ENCODE results near the gene BCCIP. TPM values are rescaled to one million over a fixed set of nuclear protein-coding genes. Genes with fewer than 3 reads are reported as not detected.

Gene BCCIP
- total and polyA plus RNA-seq, 8 donors: 39.4 to 86.2 (median 77.5) TPM

- Histone ChIP-seq H3K4me3 (no peak overlapping the region), H3K27ac (no peak overlapping the region), H3K27me3 (no peaks in the 10 kb centered on the region), H3K4me1 (no peaks in the 10 kb centered on the region), H3K9me3 (no peaks in the 10 kb centered on the region), H3K36me3 (peaks cover 0 to 18% of the 10 kb centered on the region in 2 donors)
- TF ChIP-seq, protein P1, sequence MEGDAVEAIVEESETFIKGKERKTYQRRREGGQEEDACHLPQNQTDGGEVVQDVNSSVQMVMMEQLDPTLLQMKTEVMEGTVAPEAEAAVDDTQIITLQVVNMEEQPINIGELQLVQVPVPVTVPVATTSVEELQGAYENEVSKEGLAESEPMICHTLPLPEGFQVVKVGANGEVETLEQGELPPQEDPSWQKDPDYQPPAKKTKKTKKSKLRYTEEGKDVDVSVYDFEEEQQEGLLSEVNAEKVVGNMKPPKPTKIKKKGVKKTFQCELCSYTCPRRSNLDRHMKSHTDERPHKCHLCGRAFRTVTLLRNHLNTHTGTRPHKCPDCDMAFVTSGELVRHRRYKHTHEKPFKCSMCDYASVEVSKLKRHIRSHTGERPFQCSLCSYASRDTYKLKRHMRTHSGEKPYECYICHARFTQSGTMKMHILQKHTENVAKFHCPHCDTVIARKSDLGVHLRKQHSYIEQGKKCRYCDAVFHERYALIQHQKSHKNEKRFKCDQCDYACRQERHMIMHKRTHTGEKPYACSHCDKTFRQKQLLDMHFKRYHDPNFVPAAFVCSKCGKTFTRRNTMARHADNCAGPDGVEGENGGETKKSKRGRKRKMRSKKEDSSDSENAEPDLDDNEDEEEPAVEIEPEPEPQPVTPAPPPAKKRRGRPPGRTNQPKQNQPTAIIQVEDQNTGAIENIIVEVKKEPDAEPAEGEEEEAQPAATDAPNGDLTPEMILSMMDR (IDR thresholded peaks at IDR 0.05): peak; percentile 58 to 91
- intact Hi-C loops (cut with DNase I): no loop called here
- DNase-seq (peak in 1 of 4 donors; percentile 45), ATAC-seq (peak; percentile 89)
Observed at GRCh38 chr10:125868372-125868975, 45.1 kb downstream of the BCCIP start.

DNA sequence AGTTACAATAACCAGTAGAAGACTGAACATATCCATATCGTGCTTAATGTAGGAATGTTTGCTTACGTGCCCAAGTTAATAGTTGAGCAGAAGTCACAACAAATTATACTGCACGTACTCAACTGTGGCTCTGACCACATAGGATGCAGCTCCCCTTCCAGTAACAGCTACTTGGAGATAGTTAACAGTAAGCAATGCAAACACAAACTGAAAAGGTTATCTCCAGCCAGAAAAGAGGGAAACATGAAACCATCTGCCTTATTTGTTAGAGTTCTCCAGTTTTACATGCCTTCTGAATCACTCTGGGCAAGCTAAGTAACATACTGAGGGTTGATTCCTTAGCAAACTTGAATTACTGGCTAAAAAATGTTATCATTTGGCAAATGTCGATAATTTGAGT lies 48.0 kb downstream of the BCCIP start:
- ATAC-seq (no peak), DNase-seq (peak in 2 of 4 donors; percentile 65 to 81)
- no peaks in the 10 kb centered on the region for H3K4me1 ChIP-seq
- intact Hi-C loops (cut with DNase I): no loop called here
- no peak overlapping the region for H3K27ac ChIP-seq
- TF ChIP-seq, protein P1 (IDR thresholded peaks at IDR 0.05): no peak
- H3K36me3 ChIP-seq: peaks cover 0 to 24% of the 10 kb centered on the region in 2 donors
- no peaks in the 10 kb centered on the region for H3K27me3 ChIP-seq
- peaks cover 0 to 7% of the 10 kb centered on the region in 2 donors for H3K9me3 ChIP-seq
- no peak overlapping the region for H3K4me3 ChIP-seq

DNA sequence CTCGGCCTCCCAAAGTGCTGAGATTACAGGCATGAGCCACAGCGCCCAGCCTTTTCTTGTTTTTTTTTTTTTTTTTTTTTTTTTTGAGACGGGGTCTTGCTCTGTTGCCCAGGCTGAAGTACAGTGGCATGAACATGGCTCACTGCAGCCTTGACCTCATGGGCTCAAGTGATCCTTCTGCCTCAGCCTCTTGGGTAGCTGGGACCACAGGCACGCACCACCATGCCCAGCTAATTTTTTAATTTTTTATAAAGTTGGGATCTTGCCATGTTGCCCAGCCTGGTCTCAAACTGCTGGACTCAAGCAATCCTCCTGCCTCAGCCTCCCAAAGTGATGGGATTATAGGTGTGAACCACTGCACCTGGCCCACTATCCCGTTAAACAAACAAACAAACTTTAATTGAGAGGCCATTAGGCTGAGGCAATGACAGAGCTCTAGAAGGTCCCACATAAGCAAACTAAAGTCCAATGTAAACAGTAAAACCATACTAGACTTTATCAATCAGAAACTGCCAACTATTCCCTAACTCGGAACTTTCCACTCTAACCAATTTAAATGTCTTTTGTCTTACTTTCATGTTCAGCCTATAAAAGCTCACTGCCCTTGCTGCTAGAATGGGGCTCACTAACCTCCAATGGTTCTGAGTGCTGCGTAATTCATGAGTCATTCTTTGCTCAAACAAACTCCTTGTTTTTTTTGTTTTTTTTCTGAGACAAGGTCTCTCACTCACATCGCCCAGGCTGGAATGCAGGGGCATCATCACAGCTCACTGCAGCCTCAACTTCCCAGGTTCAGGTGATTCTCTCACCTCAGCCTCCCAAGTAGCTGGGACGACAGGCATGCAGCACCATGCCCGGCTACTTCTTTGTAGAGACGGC lies 55.9 kb downstream of the BCCIP start:
- TF ChIP-seq, protein P1 (IDR thresholded peaks at IDR 0.05): no peak
- Histone ChIP-seq H3K27ac (no peak overlapping the region), H3K36me3 (peaks cover 0 to 20% of the 10 kb centered on the region in 2 donors), H3K4me3 (no peak overlapping the region), H3K27me3 (no peaks in the 10 kb centered on the region), H3K9me3 (peaks cover 0 to 10% of the 10 kb centered on the region in 2 donors), H3K4me1 (no peaks in the 10 kb centered on the region)
- ATAC-seq: peak; percentile 74
- intact Hi-C loops (cut with DNase I): no loop called here
- no peak for DNase-seq

GRCh38 chr10:125880719-125881118 lies 57.4 kb downstream of the BCCIP start:
- Histone ChIP-seq H3K36me3 (peaks cover 0 to 9% of the 10 kb centered on the region in 2 donors), H3K27ac (no peak overlapping the region), H3K4me3 (no peak overlapping the region), H3K4me1 (no peaks in the 10 kb centered on the region), H3K9me3 (peaks cover 0 to 10% of the 10 kb centered on the region in 2 donors), H3K27me3 (no peaks in the 10 kb centered on the region)
- ATAC-seq (no peak), DNase-seq (no peak)
- intact Hi-C loops (cut with DNase I): no loop called here
- TF ChIP-seq, protein P1 (IDR thresholded peaks at IDR 0.05): no peak

GRCh38 chr10:125881192-125881591 lies 57.8 kb downstream of the BCCIP start, which contains the start of gene DHX32:
TSS of gene DHX32 (minus strand) at chr10:125881292. CDS start at chr10:125880824, 468 bp downstream.
- peaks cover 0 to 4% of the 10 kb centered on the region in 2 donors for H3K36me3 ChIP-seq
- DNase-seq: no peak
- peaks cover 0 to 5% of the 10 kb centered on the region in 2 donors for H3K9me3 ChIP-seq
- no peak within 1 kb of the TSS for H3K4me3 ChIP-seq
- no peak within 1 kb of the TSS for H3K27ac ChIP-seq
- intact Hi-C loops (cut with DNase I): no loop called here
- ATAC-seq: no peak
- TF ChIP-seq, protein P1 (IDR thresholded peaks at IDR 0.05): no peak
- no peaks in the 10 kb centered on the region for H3K27me3 ChIP-seq
- H3K4me1 ChIP-seq: no peaks in the 10 kb centered on the region

All from left lung (tissue), 10 donors.